ENCODE results near the gene DOHH. TPM values are rescaled to one million over a fixed set of nuclear protein-coding genes. Genes with fewer than 3 reads are reported as not detected.
"Not testable (repeated sequence)": the region's sequence is repeated elsewhere in the genome, so short reads cannot be mapped to it uniquely, and the experiment has no call there.

Gene DOHH
- total RNA-seq, 2 donors from 2014 or later, result 26.1 to 26.9 TPM

- TF ChIP-seq POLR2AphosphoS5 (IDR thresholded peaks at IDR 0.05) (no peak), CTCF (IDR thresholded peaks at IDR 0.05) (no peak), POLR2A (IDR thresholded peaks at IDR 0.05) (no peak)
- 73% methylated on average over 23 of the region's 26 CpGs for WGBS
- H3K36me3 ChIP-seq, result no peaks in the 10 kb centered on the region
- no peak overlapping the region for H3K27ac ChIP-seq
- intact Hi-C loops (cut with DNase I), result no loop called here
- peaks cover 2% of the 10 kb centered on the region for H3K4me1 ChIP-seq (replicated peaks)
- no peak for DNase-seq (ENCODE audit: low spot score)
- H3K27me3 ChIP-seq (replicated peaks; ENCODE audit: insufficient read depth), result no peaks in the 10 kb centered on the region
- no peaks in the 10 kb centered on the region for H3K9me3 ChIP-seq
- no peak overlapping the region for H3K4me3 ChIP-seq
Observed at GRCh38 chr19:3511506-3512251, 11.2 kb upstream of the DOHH start.

GRCh38 chr19:3510727-3511126, 10.3 kb upstream of the DOHH start:
- no peaks in the 10 kb centered on the region for H3K27me3 ChIP-seq (replicated peaks; ENCODE audit: insufficient read depth)
- no peak overlapping the region for H3K4me3 ChIP-seq
- 84% methylated on average over 21 of the region's 22 CpGs for WGBS
- no peak for DNase-seq (ENCODE audit: low spot score)
- intact Hi-C loops (cut with DNase I), result no loop called here
- TF ChIP-seq CTCF (IDR thresholded peaks at IDR 0.05) (no peak), POLR2A (IDR thresholded peaks at IDR 0.05) (no peak), POLR2AphosphoS5 (IDR thresholded peaks at IDR 0.05) (no peak)
- H3K36me3 ChIP-seq, result no peaks in the 10 kb centered on the region
- H3K4me1 ChIP-seq (replicated peaks), result no peaks in the 10 kb centered on the region
- no peaks in the 10 kb centered on the region for H3K9me3 ChIP-seq
- no peak overlapping the region for H3K27ac ChIP-seq

GRCh38 chr19:3509566-3509989, 9.1 kb upstream of the DOHH start:
- DNase-seq (ENCODE audit: low spot score), result no peak
- intact Hi-C loops (cut with DNase I), result loop anchor here (10.0 kb wide), 1 partner anchor 65 kb away; the partner anchor contains the start of gene HMG20B
- Histone ChIP-seq H3K36me3 (no peaks in the 10 kb centered on the region), H3K27ac (no peak overlapping the region), H3K4me1 (replicated peaks) (no peaks in the 10 kb centered on the region), H3K27me3 (replicated peaks; ENCODE audit: insufficient read depth) (no peaks in the 10 kb centered on the region), H3K4me3 (no peak overlapping the region), H3K9me3 (no peaks in the 10 kb centered on the region)
- no peak for TF ChIP-seq CTCF (IDR thresholded peaks at IDR 0.05)
- no peak for TF ChIP-seq POLR2AphosphoS5 (IDR thresholded peaks at IDR 0.05)
- no peak for TF ChIP-seq POLR2A (IDR thresholded peaks at IDR 0.05)
- 85% methylated on average over 15 of the region's 15 CpGs for WGBS

- Histone ChIP-seq H3K36me3 (no peaks in the 10 kb centered on the region), H3K4me1 (replicated peaks) (no peaks in the 10 kb centered on the region), H3K9me3 (no peaks in the 10 kb centered on the region), H3K4me3 (no peak overlapping the region), H3K27ac (no peak overlapping the region), H3K27me3 (replicated peaks; ENCODE audit: insufficient read depth) (no peaks in the 10 kb centered on the region)
- intact Hi-C loops (cut with DNase I), result loop anchor here (10.0 kb wide), 1 partner anchor 66 kb away; the partner anchor contains the start of gene HMG20B
- DNase-seq (ENCODE audit: low spot score), result no peak
- TF ChIP-seq POLR2A (IDR thresholded peaks at IDR 0.05), result no peak
- 84% methylated on average over 19 of the region's 23 CpGs for WGBS
Observed at GRCh38 chr19:3508771-3509535, 8.5 kb upstream of the DOHH start.

- not testable (repeated sequence) for H3K9me3 ChIP-seq; H3K4me1 ChIP-seq (replicated peaks); H3K4me3 ChIP-seq; H3K27me3 ChIP-seq (replicated peaks; ENCODE audit: insufficient read depth); H3K27ac ChIP-seq; DNase-seq (ENCODE audit: low spot score); H3K36me3 ChIP-seq
- intact Hi-C loops (cut with DNase I), result loop anchor here (10.0 kb wide), 1 partner anchor 67 kb away; the partner anchor contains the start of gene HMG20B
- WGBS, result 93% methylated on average over 18 of the region's 18 CpGs
Observed at GRCh38 chr19:3508121-3508661, 7.7 kb upstream of the DOHH start.

Measured in prostate gland (tissue), 2 donors.